Activated T-cell treated with anti-CD3 and anti-CD28 coated beads, Interleukin-2, amount 50 U/mL, for 4 hours (primary cell): ENCODE measurements around the gene ALDH1A2. TPM values are rescaled to one million over a fixed set of nuclear protein-coding genes. Genes with fewer than 3 reads are reported as not detected.
"Not testable (repeated sequence)": the region's sequence is repeated elsewhere in the genome, so short reads cannot be mapped to it uniquely, and the experiment has no call there.

Experiments used
- ATAC-seq, 2 donors: fragments of 200-7000 bp; cut with Tn5 transposase; one replicate each; pipeline ENCODE4 v1.10.0; 2021
- DNase-seq: peaks from one replicate; pipeline ENCODE4 v3.0.0-alpha.2; 2020
- H3K27me3 Mint-ChIP-seq: one replicate; pipeline ENCODE4 v1.8.0; 2021; ENCODE audit warnings: low read depth, mixed read lengths
- H3K36me3 Mint-ChIP-seq: one replicate; pipeline ENCODE4 v1.8.0; 2022; ENCODE audit warnings: mixed read lengths; ENCODE audit not compliant: insufficient read depth
- H3K4me1 Mint-ChIP-seq: one replicate; pipeline ENCODE4 v1.8.0; 2021; ENCODE audit warnings: low read depth, mixed read lengths
- H3K4me3 Mint-ChIP-seq: one replicate; pipeline ENCODE4 v1.8.0; 2021; ENCODE audit warnings: mild to moderate bottlenecking, moderate library complexity, mixed read lengths
- H3K9me3 Mint-ChIP-seq: one replicate; pipeline ENCODE4 v1.8.0; 2021; ENCODE audit warnings: mixed read lengths
- total RNA-seq, 3 donors: library from RNA; stranded (reverse); gene quantifications; one replicate each; pipeline ENCODE4 v1.2.1, GENCODE V29; 2021

Gene ALDH1A2
- total RNA-seq, 3 donors from 2014 or later = 0.38 to 2.3 (median 0.53) TPM

- Mint-ChIP-seq H3K4me3 (no peak overlapping the region), H3K27me3 (peaks cover 37% of the 10 kb centered on the region), H3K36me3 (no peaks in the 10 kb centered on the region), H3K4me1 (no peaks in the 10 kb centered on the region), H3K9me3 (no peaks in the 10 kb centered on the region)
- DNase-seq = no peak
- ATAC-seq = no peak
These were observed 23.5 kb downstream of the ALDH1A2 start for GRCh38 chr15:58042006-58042405.

- ATAC-seq (no peak), DNase-seq (no peak)
- H3K4me3 Mint-ChIP-seq = no peak overlapping the region
- no peaks in the 10 kb centered on the region for H3K9me3 Mint-ChIP-seq
- H3K27me3 Mint-ChIP-seq = peaks cover 36% of the 10 kb centered on the region
- H3K36me3 Mint-ChIP-seq = no peaks in the 10 kb centered on the region
- H3K4me1 Mint-ChIP-seq = no peaks in the 10 kb centered on the region
These were observed 25.4 kb downstream of the ALDH1A2 start for GRCh38 chr15:58040150-58040549.

- Mint-ChIP-seq H3K4me1 (no peaks in the 10 kb centered on the region), H3K4me3 (no peak overlapping the region), H3K27me3 (peaks cover 33% of the 10 kb centered on the region), H3K9me3 (no peaks in the 10 kb centered on the region), H3K36me3 (no peaks in the 10 kb centered on the region)
- no peak for DNase-seq
- no peak for ATAC-seq
These were observed 26.2 kb downstream of the ALDH1A2 start for GRCh38 chr15:58039079-58040035.

- ATAC-seq (no peak), DNase-seq (no peak)
- H3K36me3 Mint-ChIP-seq = no peaks in the 10 kb centered on the region
- H3K4me3 Mint-ChIP-seq = no peak overlapping the region
- H3K4me1 Mint-ChIP-seq = no peaks in the 10 kb centered on the region
- no peaks in the 10 kb centered on the region for H3K9me3 Mint-ChIP-seq
- H3K27me3 Mint-ChIP-seq = peaks cover 27% of the 10 kb centered on the region
These were observed 27.0 kb downstream of the ALDH1A2 start for GRCh38 chr15:58038426-58039078.

- H3K4me1 Mint-ChIP-seq = no peaks in the 10 kb centered on the region
- no peak for DNase-seq
- no peak overlapping the region for H3K4me3 Mint-ChIP-seq
- no peak for ATAC-seq
- H3K27me3 Mint-ChIP-seq = peaks cover 24% of the 10 kb centered on the region
- H3K9me3 Mint-ChIP-seq = no peaks in the 10 kb centered on the region
- no peaks in the 10 kb centered on the region for H3K36me3 Mint-ChIP-seq
These were observed 27.7 kb downstream of the ALDH1A2 start for GRCh38 chr15:58037723-58038301.

GRCh38 chr15:58036579-58036978 lies 28.9 kb downstream of the ALDH1A2 start:
- no peak for DNase-seq
- no peak for ATAC-seq
- Mint-ChIP-seq H3K9me3 (no peaks in the 10 kb centered on the region), H3K4me1 (no peaks in the 10 kb centered on the region), H3K4me3 (no peak overlapping the region), H3K27me3 (peaks cover 24% of the 10 kb centered on the region), H3K36me3 (no peaks in the 10 kb centered on the region)

- not testable (repeated sequence) for H3K27me3 Mint-ChIP-seq, H3K4me1 Mint-ChIP-seq, H3K4me3 Mint-ChIP-seq, ATAC-seq, H3K36me3 Mint-ChIP-seq, DNase-seq
- peaks cover 39% of the 10 kb centered on the region for H3K9me3 Mint-ChIP-seq
These were observed 37.1 kb downstream of the ALDH1A2 start for GRCh38 chr15:58028392-58028791.

GRCh38 chr15:58026552-58026951 lies 39.0 kb downstream of the ALDH1A2 start:
- Mint-ChIP-seq H3K9me3 (peaks cover 48% of the 10 kb centered on the region), H3K4me1 (no peaks in the 10 kb centered on the region), H3K4me3 (no peak overlapping the region), H3K36me3 (no peaks in the 10 kb centered on the region), H3K27me3 (peaks cover 17% of the 10 kb centered on the region)
- DNase-seq = no peak
- no peak for ATAC-seq

GRCh38 chr15:58026051-58026450 lies 39.5 kb downstream of the ALDH1A2 start:
- no peaks in the 10 kb centered on the region for H3K36me3 Mint-ChIP-seq
- peaks cover 48% of the 10 kb centered on the region for H3K9me3 Mint-ChIP-seq
- no peak for ATAC-seq
- no peak for DNase-seq
- H3K27me3 Mint-ChIP-seq = peaks cover 22% of the 10 kb centered on the region
- H3K4me1 Mint-ChIP-seq = no peaks in the 10 kb centered on the region
- no peak overlapping the region for H3K4me3 Mint-ChIP-seq

GRCh38 chr15:58021332-58022230 lies 43.9 kb downstream of the ALDH1A2 start:
- Mint-ChIP-seq H3K36me3 (no peaks in the 10 kb centered on the region), H3K4me1 (no peaks in the 10 kb centered on the region), H3K9me3 (peaks cover 38% of the 10 kb centered on the region), H3K4me3 (no peak overlapping the region), H3K27me3 (peaks cover 24% of the 10 kb centered on the region)
- ATAC-seq = no peak
- DNase-seq = no peak

- peaks cover 21% of the 10 kb centered on the region for H3K9me3 Mint-ChIP-seq
- ATAC-seq = no peak
- no peak for DNase-seq
- peaks cover 21% of the 10 kb centered on the region for H3K27me3 Mint-ChIP-seq
- no peak overlapping the region for H3K4me3 Mint-ChIP-seq
- H3K4me1 Mint-ChIP-seq = no peaks in the 10 kb centered on the region
- no peaks in the 10 kb centered on the region for H3K36me3 Mint-ChIP-seq
These were observed 45.8 kb downstream of the ALDH1A2 start for GRCh38 chr15:58019503-58020376.

- ATAC-seq = no peak
These were observed 47.6 kb downstream of the ALDH1A2 start for GRCh38 chr15:58017869-58018268.

GRCh38 chr15:58016581-58017175 lies 48.8 kb downstream of the ALDH1A2 start:
- Mint-ChIP-seq H3K36me3 (no peaks in the 10 kb centered on the region), H3K9me3 (no peaks in the 10 kb centered on the region), H3K4me3 (no peak overlapping the region), H3K4me1 (no peaks in the 10 kb centered on the region), H3K27me3 (peaks cover 26% of the 10 kb centered on the region)
- DNase-seq (no peak), ATAC-seq (no peak)

More at GRCh38 chr15:58017869-58018268, 47.6 kb downstream of the ALDH1A2 start:
- H3K27me3 Mint-ChIP-seq = peaks cover 27% of the 10 kb centered on the region
- no peak overlapping the region for H3K4me3 Mint-ChIP-seq
- no peak for DNase-seq
- H3K9me3 Mint-ChIP-seq = peaks cover 6% of the 10 kb centered on the region
- no peaks in the 10 kb centered on the region for H3K36me3 Mint-ChIP-seq
- no peaks in the 10 kb centered on the region for H3K4me1 Mint-ChIP-seq
